B cell (primary cell): ENCODE results near the gene ARNT2. TPM values are rescaled to one million over a fixed set of nuclear protein-coding genes. Genes with fewer than 3 reads are reported as not detected.

Source experiments
- ATAC-seq: fragments of 200-7000 bp; cut with Tn5 transposase; one replicate; pipeline ENCODE4 v1.10.0; 2021; ENCODE audit warnings: low read depth, mild to moderate bottlenecking, moderate number of reproducible peaks, moderate library complexity
- CTCF ChIA-PET: fragments of 350-600 bp; sonication (Branson Sonifier 250); formaldehyde crosslinking; loops from one replicate; lab custom pipeline; 2021; ENCODE audit warnings: antibody characterized with exemption, inconsistent platforms; lab: Charles Lee
- POLR2A ChIA-PET: fragments of 350-600 bp; sonication (Branson Sonifier 250); formaldehyde crosslinking; loops from one replicate; lab custom pipeline; 2021; ENCODE audit warnings: antibody characterized with exemption; lab: Charles Lee
- DNase-seq: peaks from one replicate; pipeline ENCODE4 v3.0.0; 2013
- H2AFZ ChIP-seq: 2 replicates; pipeline ENCODE4 v1.6.1; 2012; ENCODE audit warnings: mild to moderate bottlenecking, low read depth, low read length; ENCODE audit not compliant: insufficient read depth, poor library complexity, severe bottlenecking
- H3K27ac ChIP-seq, 2 donors: 1 replicate in 1 of 2; 2 replicates in 1 of 2; pipeline ENCODE4 v1.5.1; 2012 to 2013; ENCODE audit warnings: low read length in 2 of 2, mild to moderate bottlenecking in 2 of 2, moderate library complexity in 1 of 2
- H3K27me3 ChIP-seq, 4 experiments: fragments of 200-600 bp in 1 of 4; sonication (generic) in 1 of 4; replicated peaks in 1 of 4; 1 replicate in 2 of 4; 2 replicates in 2 of 4; pipeline versions ENCODE4 v1.6.1 to v1.7.0; 2013 to 2016; ENCODE audit warnings: low read length in 3 of 4, mild to moderate bottlenecking in 2 of 4, mixed read lengths in 1 of 4, moderate library complexity in 1 of 4; ENCODE audit not compliant: insufficient read depth in 4 of 4, control insufficient read depth in 3 of 4; ENCODE audit errors: control extremely low read depth in 1 of 4
- H3K36me3 ChIP-seq, 2 experiments: replicated peaks in 1 of 2; 1 replicate in 1 of 2; 2 replicates in 1 of 2; pipeline versions ENCODE4 v1.6.1 to v1.7.1; 2013; ENCODE audit warnings: low read length in 1 of 2; ENCODE audit not compliant: insufficient read depth in 2 of 2, control insufficient read depth in 1 of 2; ENCODE audit errors: control extremely low read depth in 1 of 2, extremely low read depth in 1 of 2
- H3K4me1 ChIP-seq, 2 donors: fragments of 200-600 bp in 1 of 2; sonication (generic) in 1 of 2; 1 replicate in 1 of 2; 2 replicates in 1 of 2; pipeline versions ENCODE4 v1.5.1 to v1.6.1; 2013 to 2017; ENCODE audit warnings: low read length in 2 of 2; ENCODE audit not compliant: control insufficient read depth in 2 of 2, insufficient read depth in 2 of 2
- H3K4me2 ChIP-seq: replicated peaks from 2 replicates; pipeline ENCODE3; 2012; ENCODE audit warnings: mild to moderate bottlenecking, low read depth, low read length; ENCODE audit not compliant: poor library complexity, severe bottlenecking
- H3K4me3 ChIP-seq, 5 experiments: fragments of 200-600 bp in 1 of 5; sonication (generic) in 1 of 5; 1 replicate in 3 of 5; 2 replicates in 2 of 5; pipeline versions ENCODE4 v1.5.1 to v1.7.0; 2011 to 2016; ENCODE audit warnings: low read length in 4 of 5, mild to moderate bottlenecking in 4 of 5, low read depth in 2 of 5, control low read depth in 1 of 5, moderate library complexity in 1 of 5; ENCODE audit not compliant: insufficient read depth in 1 of 5; ENCODE audit errors: control extremely low read depth in 1 of 5, extremely low read depth in 1 of 5
- H3K79me2 ChIP-seq: fragments of 200-600 bp; sonication (generic); one replicate; pipeline ENCODE4 v1.6.0; 2016; ENCODE audit warnings: low read length; ENCODE audit not compliant: control insufficient read depth, insufficient read depth
- H3K9ac ChIP-seq: fragments of 200-600 bp; sonication (generic); 2 replicates; pipeline ENCODE4 v1.6.1; 2017; ENCODE audit warnings: mild to moderate bottlenecking, low read length, moderate library complexity
- H3K9me3 ChIP-seq, 3 donors: one replicate each; pipeline versions ENCODE4 v1.6.1 to v1.7.1; 2013; ENCODE audit warnings: low read length in 2 of 3; ENCODE audit not compliant: control insufficient read depth in 2 of 3, insufficient read depth in 1 of 3; ENCODE audit errors: control extremely low read depth in 1 of 3
- H4K20me1 ChIP-seq: 2 replicates; pipeline ENCODE4 v1.6.0; 2012; ENCODE audit warnings: mild to moderate bottlenecking, low read length; ENCODE audit not compliant: insufficient read depth, control insufficient read depth, poor library complexity, severe bottlenecking
- H3K27ac Mint-ChIP-seq: one replicate; pipeline ENCODE4 v1.8.0; 2021; ENCODE audit warnings: mixed read lengths
- H3K27me3 Mint-ChIP-seq: one replicate; pipeline ENCODE4 v1.8.0; 2021; ENCODE audit warnings: mixed read lengths
- H3K4me1 Mint-ChIP-seq: one replicate; pipeline ENCODE4 v1.8.0; 2021; ENCODE audit warnings: mixed read lengths
- H3K4me3 Mint-ChIP-seq: one replicate; pipeline ENCODE4 v1.8.0; 2021; ENCODE audit warnings: mixed read lengths
- H3K9me3 Mint-ChIP-seq: one replicate; pipeline ENCODE4 v1.8.0; 2022; ENCODE audit warnings: mixed read lengths; ENCODE audit not compliant: insufficient read depth
- CTCF ChIP-seq: fragments of 200-600 bp; IDR thresholded peaks from one replicate; pipeline ENCODE4 v1.8.0; 2022; ENCODE audit warnings: antibody characterized with exemption, mild to moderate bottlenecking
- EZH2 ChIP-seq: IDR thresholded peaks from 2 replicates; pipeline ENCODE4 v1.6.1; 2012; ENCODE audit warnings: borderline replicate concordance, low read depth, mild to moderate bottlenecking, moderate library complexity, low read length; ENCODE audit not compliant: insufficient read depth, poor library complexity, severe bottlenecking
- WGBS: methylation state at CpG from one replicate; pipeline ENCODE4 v1.1.5; 2013; ENCODE audit warnings: missing lambda C conversion rate; ENCODE audit not compliant: insufficient coverage; 5-methylcytosine and 5-hydroxymethylcytosine counted together
- intact Hi-C: fragments of 100-400 bp; cut with micrococcal nuclease; formaldehyde crosslinking; loops from one replicate; pipeline ENCODE4 v1.10.0; 2022
- polyA plus RNA-seq: library from polyadenylated mRNA; depleted of rRNA; stranded (reverse); fragments of >200 nt; gene quantifications from 2 replicates; pipeline ENCODE4 v1.2.3, GENCODE V29; 2012
- total RNA-seq, 2 donors: library from RNA; stranded (reverse); fragments of 120-200 nt in 1 of 2; gene quantifications; 1 replicate in 1 of 2; 2 replicates in 1 of 2; pipeline versions ENCODE4 v1.2.3 to v1.2.4, GENCODE V29; 2013 to 2022

Gene ARNT2
- total and polyA plus RNA-seq, 2 donors (not counting 1 experiment from before 2014, with no cell fraction given) = not detected

- CTCF ChIA-PET = no interaction called here
- no peaks in the 10 kb centered on the region for H3K9me3 ChIP-seq
- H3K4me3 ChIP-seq = no peak overlapping the region
- ATAC-seq (no peak), DNase-seq (no peak)
- intact Hi-C loops = no loop called here
- no peak overlapping the region for H3K27ac Mint-ChIP-seq
- peaks cover 5% of the 10 kb centered on the region for H3K9me3 Mint-ChIP-seq
- no peaks in the 10 kb centered on the region for H3K4me1 Mint-ChIP-seq
- peaks cover 42% of the 10 kb centered on the region for H3K27me3 Mint-ChIP-seq
- no peak for TF ChIP-seq EZH2
- TF ChIP-seq CTCF = no peak
- no peak overlapping the region for H3K4me3 Mint-ChIP-seq
- POLR2A ChIA-PET = no interaction called here
- H3K27ac ChIP-seq = no peak overlapping the region
- no peak overlapping the region for H2AFZ ChIP-seq
- peaks cover 0 to 8% (median 1%) of the 10 kb centered on the region in 4 experiments for H3K27me3 ChIP-seq
- H3K36me3 ChIP-seq = no peaks in the 10 kb centered on the region
- WGBS = 96% methylated on average over 3 of the region's 4 CpGs
- H3K9ac ChIP-seq = no peak overlapping the region
- H3K4me1 ChIP-seq = no peaks in the 10 kb centered on the region
- H4K20me1 ChIP-seq = no peaks in the 10 kb centered on the region
- H3K4me2 ChIP-seq = no peak overlapping the region
- H3K79me2 ChIP-seq = no peaks in the 10 kb centered on the region
These were observed 24.5 kb upstream of the ARNT2 start for GRCh38 chr15:80379693-80380092.

GRCh38 chr15:80380154-80380553 lies 24.0 kb upstream of the ARNT2 start:
- H3K4me2 ChIP-seq = no peak overlapping the region
- H3K27ac ChIP-seq = no peak overlapping the region
- Mint-ChIP-seq H3K27ac (no peak overlapping the region), H3K9me3 (peaks cover 5% of the 10 kb centered on the region), H3K27me3 (peaks cover 42% of the 10 kb centered on the region), H3K4me1 (no peaks in the 10 kb centered on the region), H3K4me3 (no peak overlapping the region)
- no peaks in the 10 kb centered on the region for H3K79me2 ChIP-seq
- WGBS = 83% methylated on average over 3 of the region's 3 CpGs
- no peak overlapping the region for H3K4me3 ChIP-seq
- no peaks in the 10 kb centered on the region for H3K36me3 ChIP-seq
- H3K27me3 ChIP-seq = peaks cover 0 to 8% (median 1%) of the 10 kb centered on the region in 4 experiments
- CTCF ChIA-PET = no interaction called here
- intact Hi-C loops = no loop called here
- DNase-seq = no peak
- no peak overlapping the region for H3K9ac ChIP-seq
- no peak overlapping the region for H2AFZ ChIP-seq
- no peak for ATAC-seq
- no peaks in the 10 kb centered on the region for H3K9me3 ChIP-seq
- H3K4me1 ChIP-seq = no peaks in the 10 kb centered on the region
- TF ChIP-seq CTCF = no peak
- POLR2A ChIA-PET = no interaction called here
- H4K20me1 ChIP-seq = no peaks in the 10 kb centered on the region
